GM23338 (cell line): ENCODE measurements around the gene CARNS1.
A peak's percentile ranks its signal among the peaks of the same experiment; 100 is the strongest.

Experiments used
- ZNF114 ChIP-seq: fragments of 250-450 bp; sonication (Bioruptor Pico); IDR thresholded peaks from 2 replicates; pipeline ENCODE4 v1.5.0; 2020; ENCODE audit warnings: mild to moderate bottlenecking, moderate library complexity
- TF ChIP-seq, protein P1 (sequence below), 2 experiments: fragments of 200-600 bp in 1 of 2; sonication (generic) in 1 of 2; conservative IDR thresholded peaks; 2 replicates each; pipeline versions ENCODE4 v1.5.1 to v1.6.1; 2016 to 2017; ENCODE audit warnings: antibody characterized with exemption in 2 of 2, low read depth in 2 of 2, mild to moderate bottlenecking in 2 of 2, moderate library complexity in 1 of 2

GRCh38 chr11:67382276-67383136 is 33.0 kb upstream of the CARNS1 start:
- TF ChIP-seq, protein P1, sequence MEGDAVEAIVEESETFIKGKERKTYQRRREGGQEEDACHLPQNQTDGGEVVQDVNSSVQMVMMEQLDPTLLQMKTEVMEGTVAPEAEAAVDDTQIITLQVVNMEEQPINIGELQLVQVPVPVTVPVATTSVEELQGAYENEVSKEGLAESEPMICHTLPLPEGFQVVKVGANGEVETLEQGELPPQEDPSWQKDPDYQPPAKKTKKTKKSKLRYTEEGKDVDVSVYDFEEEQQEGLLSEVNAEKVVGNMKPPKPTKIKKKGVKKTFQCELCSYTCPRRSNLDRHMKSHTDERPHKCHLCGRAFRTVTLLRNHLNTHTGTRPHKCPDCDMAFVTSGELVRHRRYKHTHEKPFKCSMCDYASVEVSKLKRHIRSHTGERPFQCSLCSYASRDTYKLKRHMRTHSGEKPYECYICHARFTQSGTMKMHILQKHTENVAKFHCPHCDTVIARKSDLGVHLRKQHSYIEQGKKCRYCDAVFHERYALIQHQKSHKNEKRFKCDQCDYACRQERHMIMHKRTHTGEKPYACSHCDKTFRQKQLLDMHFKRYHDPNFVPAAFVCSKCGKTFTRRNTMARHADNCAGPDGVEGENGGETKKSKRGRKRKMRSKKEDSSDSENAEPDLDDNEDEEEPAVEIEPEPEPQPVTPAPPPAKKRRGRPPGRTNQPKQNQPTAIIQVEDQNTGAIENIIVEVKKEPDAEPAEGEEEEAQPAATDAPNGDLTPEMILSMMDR (conservative IDR thresholded peaks at IDR 0.05; ENCODE audit: low read depth in 2 of 2) = peak; percentile 96 to 100
- no peak for TF ChIP-seq ZNF114
